ENCODE measurements around the gene NCOR2.

- no peak for TF ChIP-seq CTCF (optimal IDR thresholded peaks at IDR 0.05 in 1 of 3, IDR thresholded peaks at IDR 0.05 in 1 of 3, conservative IDR thresholded peaks at IDR 0.05 in 1 of 3; ENCODE audit: extremely low read depth in 1 of 3, insufficient read depth in 2 of 3, low read length in 3 of 3)
- TF ChIP-seq EZH2 (IDR thresholded peaks at IDR 0.05; ENCODE audit: low read length), result no peak
Measured at GRCh38 chr12:124541322-124541721, 26.1 kb downstream of the NCOR2 start.

Measured in keratinocyte (primary cell).